PC-3 (cell line): ENCODE data around the gene AFF3. TPM values are rescaled to one million over a fixed set of nuclear protein-coding genes. Genes with fewer than 3 reads are reported as not detected.
"Not testable (repeated sequence)": the region's sequence is repeated elsewhere in the genome, so short reads cannot be mapped to it uniquely, and the experiment has no call there.

Experiments used
- ATAC-seq: fragments of 200-7000 bp; cut with Tn5 transposase; 2 replicates; pipeline ENCODE4 v1.9.1; 2020; ENCODE audit warnings: mild to moderate bottlenecking, moderate library complexity
- BruUV-seq: library from RNA; stranded (reverse); fragments of 400-500 nt; replicated peaks from 2 replicates; lab custom pipeline; 2021; lab: Mats Ljungman, UMichigan
- CTCF ChIA-PET: fragments of 300-600 bp; sonication (Branson Sonifier 250); formaldehyde crosslinking; loops from one replicate; lab custom pipeline; 2022; ENCODE audit warnings: antibody characterized with exemption; lab: Charles Lee
- POLR2A ChIA-PET: fragments of 300-600 bp; sonication (Branson Sonifier 250); formaldehyde crosslinking; loops from one replicate; lab custom pipeline; 2022; ENCODE audit warnings: antibody characterized with exemption; ENCODE audit not compliant: unreplicated experiment; lab: Charles Lee
- DNase-seq: peaks from one replicate; pipeline ENCODE4 v3.0.0-alpha.2; 2015
- H2AFZ ChIP-seq: fragments of 300-600 bp; sonication (generic); 2 replicates; pipeline ENCODE4 v1.6.0; 2016; ENCODE audit warnings: antibody characterized with exemption, low read length
- H3F3A ChIP-seq: fragments of 300-600 bp; sonication (generic); one replicate; pipeline ENCODE4 v1.6.0; 2017; ENCODE audit warnings: antibody characterized with exemption, low read length, control low read depth, mild to moderate bottlenecking; ENCODE audit not compliant: unreplicated experiment
- H3K27ac ChIP-seq: fragments of 300-600 bp; sonication (generic); 2 replicates; pipeline ENCODE4 v1.5.1; 2016; ENCODE audit warnings: mild to moderate bottlenecking, low read length
- H3K27me3 ChIP-seq: fragments of 300-600 bp; sonication (generic); 2 replicates; pipeline ENCODE4 v1.6.1; 2016; ENCODE audit warnings: low read length, mixed read lengths
- H3K36me3 ChIP-seq: fragments of 300-600 bp; sonication (generic); 2 replicates; pipeline ENCODE4 v1.6.1; 2016; ENCODE audit warnings: low read depth, mixed run types, low read length, mixed read lengths
- H3K4me1 ChIP-seq: fragments of 300-600 bp; sonication (generic); 2 replicates; pipeline ENCODE4 v1.5.1; 2016; ENCODE audit warnings: low read length; ENCODE audit not compliant: insufficient read depth
- H3K4me2 ChIP-seq: fragments of 300-600 bp; sonication (generic); 2 replicates; pipeline ENCODE4 v1.6.0; 2016; ENCODE audit warnings: low read length
- H3K4me3 ChIP-seq: fragments of 300-600 bp; sonication (generic); 2 replicates; pipeline ENCODE4 v1.5.1; 2016; ENCODE audit warnings: mild to moderate bottlenecking, low read length, mixed read lengths
- H3K79me2 ChIP-seq: fragments of 300-600 bp; sonication (generic); 2 replicates; pipeline ENCODE4 v1.6.1; 2017; ENCODE audit warnings: low read length, mixed read lengths
- H3K9ac ChIP-seq: fragments of 300-600 bp; sonication (generic); 2 replicates; pipeline ENCODE4 v1.6.0; 2016; ENCODE audit warnings: mild to moderate bottlenecking, low read length
- H3K9me2 ChIP-seq: fragments of 300-600 bp; sonication (generic); replicated peaks from 2 replicates; pipeline ENCODE4 v1.6.1; 2016; ENCODE audit warnings: mixed run types, low read length, mixed read lengths
- H3K9me3 ChIP-seq: fragments of 300-600 bp; sonication (generic); 2 replicates; pipeline ENCODE4 v1.6.1; 2016; ENCODE audit warnings: low read length, mixed read lengths
- H4K20me1 ChIP-seq: fragments of 300-600 bp; sonication (generic); 2 replicates; pipeline ENCODE4 v1.6.1; 2016; ENCODE audit warnings: low read length, mixed read lengths
- CTCF ChIP-seq: fragments of 300-600 bp; sonication (generic); conservative IDR thresholded peaks from 2 replicates; pipeline ENCODE4 v1.5.1; 2017; ENCODE audit warnings: antibody characterized with exemption, low read depth, mild to moderate bottlenecking, low read length
- EZH2 ChIP-seq: fragments of 300-600 bp; sonication (generic); IDR thresholded peaks from one replicate; pipeline ENCODE4 v1.6.1; 2017; ENCODE audit warnings: antibody characterized with exemption, mild to moderate bottlenecking, low read length; ENCODE audit not compliant: unreplicated experiment
- EZH2phosphoT487 ChIP-seq: fragments of 300-600 bp; sonication (generic); IDR thresholded peaks from 2 replicates; pipeline ENCODE4 v1.6.1; 2018; ENCODE audit warnings: mild to moderate bottlenecking, antibody characterized with exemption, low read length, borderline replicate concordance
- intact Hi-C: fragments of 100-400 bp; cut with micrococcal nuclease; formaldehyde crosslinking; loops from 2 replicates; pipeline ENCODE4 v1.9.0; 2023
- total RNA-seq: library from RNA; depleted of rRNA; stranded (reverse); fragments of >200 nt; gene quantifications from 2 replicates; pipeline ENCODE4 v1.2.3, GENCODE V29; 2014

AFF3 gene
- total RNA-seq, 1 experiment from 2014 or later: 0.04 TPM

GRCh38 chr2:100105678-100106054 is 36.7 kb downstream of the AFF3 start:
- CTCF ChIA-PET: no interaction called here
- Histone ChIP-seq H3K27me3 (peaks cover 49% of the 10 kb centered on the region), H3K4me3 (no peak overlapping the region)

GRCh38 chr2:100104718-100105677 is 37.4 kb downstream of the AFF3 start:
- Histone ChIP-seq H3K4me2 (peak overlapping the region; percentile 73), H3K9me3 (no peaks in the 10 kb centered on the region), H4K20me1 (no peaks in the 10 kb centered on the region), H3K27me3 (peaks cover 43% of the 10 kb centered on the region), H3K9ac (no peak overlapping the region), H3K36me3 (no peaks in the 10 kb centered on the region), H3K79me2 (no peaks in the 10 kb centered on the region), H3K27ac (no peak overlapping the region), H2AFZ (peak overlapping the region; percentile 42; the same call in 1 of the 2 replicates), H3K9me2 (no peaks in the 10 kb centered on the region), H3F3A (no peaks in the 10 kb centered on the region), H3K4me1 (no peaks in the 10 kb centered on the region), H3K4me3 (peak overlapping the region; percentile 62)
- no peak for DNase-seq
- intact Hi-C loops: no loop called here
- peak; percentile 46 for ATAC-seq
- ChIA-PET POLR2A (no interaction called here), CTCF (interaction anchor here (0.7 kb wide), 1 partner anchor 225 kb away, joined by 3 read pairs; no protein-coding TSS in a partner anchor)
- no TSS peak for BruUV-seq
- peak; percentile 61; the same call in 1 of the 2 replicates for TF ChIP-seq EZH2phosphoT487
- TF ChIP-seq EZH2: peak; percentile 93
- no peak for TF ChIP-seq CTCF

More at GRCh38 chr2:100105678-100106054, 36.7 kb downstream of the AFF3 start:
- Histone ChIP-seq H3K79me2 (no peaks in the 10 kb centered on the region), H2AFZ (no peak overlapping the region), H3K9me2 (no peaks in the 10 kb centered on the region), H4K20me1 (no peaks in the 10 kb centered on the region), H3K36me3 (no peaks in the 10 kb centered on the region), H3F3A (no peaks in the 10 kb centered on the region), H3K4me1 (no peaks in the 10 kb centered on the region), H3K4me2 (no peak overlapping the region), H3K9me3 (no peaks in the 10 kb centered on the region), H3K9ac (no peak overlapping the region), H3K27ac (no peak overlapping the region)
- POLR2A ChIA-PET: no interaction called here
- TF ChIP-seq CTCF (no peak), EZH2phosphoT487 (no peak), EZH2 (no peak)
- intact Hi-C loops: no loop called here
- BruUV-seq: no TSS peak
- DNase-seq: no peak
- no peak for ATAC-seq

- H3K4me2 ChIP-seq, intact Hi-C loops, H3K9me2 ChIP-seq, H2AFZ ChIP-seq, BruUV-seq, H3K27ac ChIP-seq, H3F3A ChIP-seq, DNase-seq, CTCF ChIA-PET, H3K9ac ChIP-seq, H3K4me3 ChIP-seq, H3K9me3 ChIP-seq, H3K36me3 ChIP-seq, POLR2A ChIA-PET, H3K79me2 ChIP-seq, H4K20me1 ChIP-seq, H3K4me1 ChIP-seq: not testable (repeated sequence)
- peak; percentile 62 for ATAC-seq
- H3K27me3 ChIP-seq: peaks cover 36% of the 10 kb centered on the region
Measured at GRCh38 chr2:100104265-100104664, 38.1 kb downstream of the AFF3 start.

- H3K4me2 ChIP-seq, H3K9me3 ChIP-seq, H3K79me2 ChIP-seq, POLR2A ChIA-PET, BruUV-seq, H3K4me3 ChIP-seq, H3K27ac ChIP-seq, DNase-seq, H3K9me2 ChIP-seq, H4K20me1 ChIP-seq, H3K9ac ChIP-seq, intact Hi-C loops, CTCF ChIA-PET, H3K36me3 ChIP-seq, H3K4me1 ChIP-seq, H3F3A ChIP-seq, H2AFZ ChIP-seq: not testable (repeated sequence)
- H3K27me3 ChIP-seq: peaks cover 36% of the 10 kb centered on the region
- ATAC-seq: peak; percentile 32; the same call in 1 of the 2 replicates
Measured at GRCh38 chr2:100103527-100104252, 38.7 kb downstream of the AFF3 start.
